Muscle layer of colon (tissue), 2 donors: ENCODE data around the gene CDO1.

Experiments used
- H3K27ac ChIP-seq: one replicate; pipeline ENCODE4 v1.7.0; 2013; ENCODE audit warnings: low read depth, mild to moderate bottlenecking, low read length, moderate library complexity
- H3K27me3 ChIP-seq, 2 donors: one replicate each; pipeline ENCODE4 v1.7.0; 2013; ENCODE audit warnings: low read length in 2 of 2, mild to moderate bottlenecking in 2 of 2; ENCODE audit not compliant: insufficient read depth in 2 of 2, control insufficient read depth in 1 of 2
- H3K36me3 ChIP-seq: one replicate; pipeline ENCODE4 v1.7.0; 2013; ENCODE audit warnings: mild to moderate bottlenecking, low read length; ENCODE audit not compliant: insufficient read depth
- H3K4me1 ChIP-seq: one replicate; pipeline ENCODE4 v1.7.0; 2013; ENCODE audit warnings: mild to moderate bottlenecking, low read length; ENCODE audit not compliant: insufficient read depth
- H3K4me3 ChIP-seq, 2 donors: one replicate each; pipeline ENCODE4 v1.7.0; 2013; ENCODE audit warnings: low read length in 2 of 2, low read depth in 1 of 2, mild to moderate bottlenecking in 1 of 2, moderate library complexity in 1 of 2
- H3K9ac ChIP-seq: one replicate; pipeline ENCODE4 v1.7.0; 2013; ENCODE audit warnings: low read length
- H3K9me3 ChIP-seq: one replicate; pipeline ENCODE4 v1.7.0; 2013; ENCODE audit warnings: mild to moderate bottlenecking, low read length
- donor health status: abdominal sarcoma.
- donor health status: Adenocarcinoma of cecum.

CDO1 gene

DNA sequence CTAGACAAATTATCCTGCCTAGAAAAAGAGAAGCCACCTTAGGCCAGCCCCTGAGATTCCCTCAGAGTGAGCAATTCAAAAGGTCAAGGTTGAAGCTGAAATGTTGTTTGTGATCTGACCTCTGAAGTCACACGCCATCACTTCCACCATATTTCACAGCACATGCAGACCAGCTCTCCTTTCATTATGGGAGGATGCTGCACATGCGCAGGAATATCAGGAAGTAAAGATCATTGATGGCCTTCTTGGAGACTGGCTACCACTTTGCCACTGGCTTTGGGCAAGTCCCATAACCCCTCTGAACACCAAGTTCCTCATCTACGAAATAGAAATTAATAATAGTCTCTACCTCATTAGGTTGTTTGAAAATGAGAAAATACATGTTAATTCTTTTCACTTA, 39.5 kb downstream of the CDO1 start:
- Histone ChIP-seq H3K9ac (no peak overlapping the region), H3K27me3 (no peaks in the 10 kb centered on the region), H3K4me3 (no peak overlapping the region), H3K4me1 (no peaks in the 10 kb centered on the region), H3K27ac (no peak overlapping the region), H3K9me3 (no peaks in the 10 kb centered on the region), H3K36me3 (no peaks in the 10 kb centered on the region)

DNA sequence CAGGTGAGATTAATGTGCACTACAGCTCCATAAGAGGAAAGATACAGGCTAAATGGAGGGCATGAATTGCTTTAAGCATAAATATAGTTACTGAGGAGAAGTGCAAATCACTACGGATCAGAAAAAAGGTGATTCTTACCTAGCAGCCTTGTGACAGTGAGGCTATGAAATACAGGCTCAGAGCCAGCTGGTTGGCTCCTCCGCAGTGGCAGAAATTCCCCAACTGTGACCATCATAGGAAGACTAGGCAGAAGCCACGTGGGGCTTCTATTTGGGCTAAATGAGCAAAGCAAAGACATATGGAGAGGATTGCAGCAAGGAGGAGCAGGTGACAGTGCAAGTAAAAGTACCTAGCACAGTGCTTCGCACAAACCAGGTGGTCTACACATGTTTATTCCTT, 40.5 kb downstream of the CDO1 start:
- H3K27me3 ChIP-seq: no peaks in the 10 kb centered on the region

GRCh38 chr5:115774684-115775083, 41.8 kb downstream of the CDO1 start:
- Histone ChIP-seq H3K9me3 (no peaks in the 10 kb centered on the region), H3K9ac (no peak overlapping the region), H3K27ac (no peak overlapping the region), H3K4me1 (no peaks in the 10 kb centered on the region), H3K4me3 (no peak overlapping the region), H3K27me3 (no peaks in the 10 kb centered on the region), H3K36me3 (no peaks in the 10 kb centered on the region)

More for the DNA sequence above, 40.5 kb downstream of the CDO1 start:
- Histone ChIP-seq H3K4me3 (no peak overlapping the region), H3K36me3 (no peaks in the 10 kb centered on the region), H3K4me1 (no peaks in the 10 kb centered on the region), H3K9ac (no peak overlapping the region), H3K9me3 (no peaks in the 10 kb centered on the region), H3K27ac (no peak overlapping the region)

GRCh38 chr5:115772731-115773475, 43.6 kb downstream of the CDO1 start:
- H3K4me1 ChIP-seq: no peaks in the 10 kb centered on the region
- no peaks in the 10 kb centered on the region for H3K27me3 ChIP-seq
- H3K4me3 ChIP-seq: no peak overlapping the region
- no peaks in the 10 kb centered on the region for H3K9me3 ChIP-seq
- H3K27ac ChIP-seq: no peak overlapping the region
- H3K36me3 ChIP-seq: no peaks in the 10 kb centered on the region
- H3K9ac ChIP-seq: no peak overlapping the region

DNA sequence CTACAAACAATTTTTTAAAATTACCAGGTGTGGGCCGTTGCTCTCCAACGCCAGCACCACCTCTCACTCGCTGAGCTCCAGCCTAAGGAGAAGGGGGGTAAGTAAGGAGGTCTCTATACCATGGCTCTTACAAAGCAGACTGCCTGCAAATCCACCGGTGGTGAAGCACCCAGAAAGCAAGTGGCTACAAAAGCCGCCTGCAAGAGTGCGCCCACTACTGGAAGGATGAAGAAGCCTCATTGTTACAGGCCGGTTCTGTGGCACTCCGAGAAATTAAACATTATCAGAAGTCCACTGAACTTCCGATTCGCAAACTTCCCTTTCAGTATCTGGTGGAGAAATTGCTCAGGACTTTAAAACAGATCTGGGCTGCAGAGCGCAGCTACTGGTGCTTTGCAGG, 46.0 kb downstream of the CDO1 start:
- Histone ChIP-seq H3K4me1 (no peaks in the 10 kb centered on the region), H3K36me3 (no peaks in the 10 kb centered on the region), H3K4me3 (no peak overlapping the region), H3K27ac (no peak overlapping the region), H3K27me3 (no peaks in the 10 kb centered on the region), H3K9ac (no peak overlapping the region), H3K9me3 (no peaks in the 10 kb centered on the region)

GRCh38 chr5:115767424-115767823, 49.0 kb downstream of the CDO1 start:
- Histone ChIP-seq H3K27me3 (no peaks in the 10 kb centered on the region), H3K27ac (no peak overlapping the region), H3K4me1 (no peaks in the 10 kb centered on the region), H3K9me3 (no peaks in the 10 kb centered on the region), H3K9ac (no peak overlapping the region), H3K4me3 (no peak overlapping the region), H3K36me3 (no peaks in the 10 kb centered on the region)

GRCh38 chr5:115766608-115767007, 49.9 kb downstream of the CDO1 start:
- Histone ChIP-seq H3K4me3 (no peak overlapping the region), H3K4me1 (no peaks in the 10 kb centered on the region), H3K27me3 (no peaks in the 10 kb centered on the region), H3K9ac (no peak overlapping the region), H3K27ac (no peak overlapping the region), H3K36me3 (no peaks in the 10 kb centered on the region), H3K9me3 (no peaks in the 10 kb centered on the region)

DNA sequence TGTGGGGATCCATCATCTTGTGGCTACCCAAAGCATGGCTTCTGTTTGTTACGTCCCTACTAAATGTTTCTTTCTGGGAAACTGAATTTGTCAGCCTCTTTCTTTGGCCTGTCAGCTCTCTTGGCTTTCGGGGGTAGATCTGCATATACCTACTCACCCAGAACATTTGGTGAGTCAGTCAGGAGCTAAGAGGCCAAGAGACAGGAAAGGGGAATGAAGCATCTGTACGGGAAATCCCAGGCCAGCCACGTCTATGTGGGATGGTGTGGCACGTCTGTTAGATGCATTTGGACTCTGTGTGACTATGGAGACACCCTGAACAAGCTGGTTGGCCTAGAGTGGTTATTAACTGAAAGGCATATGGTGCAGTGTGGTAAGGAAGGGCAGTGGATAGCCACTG, 58.1 kb downstream of the CDO1 start:
- no peaks in the 10 kb centered on the region for H3K36me3 ChIP-seq
- H3K27ac ChIP-seq: no peak overlapping the region
- H3K27me3 ChIP-seq: no peaks in the 10 kb centered on the region
- no peak overlapping the region for H3K9ac ChIP-seq
- no peak overlapping the region for H3K4me3 ChIP-seq
- H3K9me3 ChIP-seq: no peaks in the 10 kb centered on the region
- no peaks in the 10 kb centered on the region for H3K4me1 ChIP-seq

- Histone ChIP-seq H3K27ac (no peak overlapping the region), H3K9ac (no peak overlapping the region), H3K9me3 (no peaks in the 10 kb centered on the region), H3K4me3 (no peak overlapping the region), H3K36me3 (no peaks in the 10 kb centered on the region), H3K4me1 (no peaks in the 10 kb centered on the region), H3K27me3 (no peaks in the 10 kb centered on the region)
Measured at GRCh38 chr5:115755675-115756074, 60.8 kb downstream of the CDO1 start.
